Spleen (tissue), 11 donors: ENCODE measurements around the gene HSPA1L. TPM values are rescaled to one million over a fixed set of nuclear protein-coding genes. Genes with fewer than 3 reads are reported as not detected.

Experiments used
- DNase-seq: peaks from one replicate; pipeline ENCODE4 v3.0.0-alpha.2; 2020
- H3K27ac ChIP-seq, 8 donors: fragments of 200-600 bp; sonication (generic) in 7 of 8; 1 replicate in 4 of 8; 2 replicates in 4 of 8; pipeline versions ENCODE4 v1.5.0 to v1.8.0; 2016 to 2021; ENCODE audit warnings: inconsistent platforms in 4 of 8, mild to moderate bottlenecking in 4 of 8, moderate library complexity in 1 of 8
- H3K27me3 ChIP-seq, 7 donors: fragments of 200-600 bp; sonication (generic) in 6 of 7; replicated peaks in 1 of 7; 1 replicate in 4 of 7; 2 replicates in 3 of 7; pipeline versions ENCODE4 v1.5.0 to v1.8.0; 2016 to 2021; ENCODE audit warnings: inconsistent platforms in 3 of 7, mild to moderate bottlenecking in 1 of 7
- H3K36me3 ChIP-seq, 6 donors: fragments of 200-600 bp; sonication (generic) in 5 of 6; 1 replicate in 4 of 6; 2 replicates in 2 of 6; pipeline versions ENCODE4 v1.5.0 to v1.8.0; 2016 to 2021; ENCODE audit warnings: inconsistent platforms in 2 of 6
- H3K4me1 ChIP-seq, 6 donors: fragments of 200-600 bp; sonication (generic) in 5 of 6; 1 replicate in 3 of 6; 2 replicates in 3 of 6; pipeline versions ENCODE4 v1.5.0 to v1.8.0; 2016 to 2021; ENCODE audit warnings: inconsistent platforms in 3 of 6
- H3K4me3 ChIP-seq, 8 donors: fragments of 200-600 bp; sonication (generic) in 7 of 8; 1 replicate in 4 of 8; 2 replicates in 4 of 8; pipeline versions ENCODE4 v1.5.0 to v1.8.0; 2016 to 2021; ENCODE audit warnings: inconsistent platforms in 4 of 8, mild to moderate bottlenecking in 4 of 8, moderate library complexity in 2 of 8
- H3K9me3 ChIP-seq, 8 donors: fragments of 200-600 bp; sonication (generic) in 7 of 8; 1 replicate in 4 of 8; 2 replicates in 4 of 8; pipeline versions ENCODE4 v1.5.0 to v1.8.0; 2016 to 2021; ENCODE audit warnings: inconsistent platforms in 4 of 8
- POLR2A ChIP-seq, 3 donors: fragments of 450-650 bp; IDR thresholded peaks; one replicate each; pipeline ENCODE4 v1.5.1; 2017; ENCODE audit warnings: antibody characterized with exemption in 3 of 3, mild to moderate bottlenecking in 1 of 3
- POLR2AphosphoS5 ChIP-seq, 3 donors: sonication (generic); formaldehyde crosslinking; IDR thresholded peaks; one replicate each; pipeline ENCODE4 v1.5.1; 2017; ENCODE audit warnings: antibody characterized with exemption in 3 of 3
- WGBS, 5 donors: extraction: QIAGEN DNeasy Blood & Tissue Kit in 3 of 5; methylation state at CpG; one replicate each; pipeline versions ENCODE4 v1.1.5 to v1.1.7; 2013 to 2018; 5-methylcytosine and 5-hydroxymethylcytosine counted together
- intact Hi-C: fragments of 100-400 bp; cut with DNase I; formaldehyde crosslinking; loops from one replicate; pipeline ENCODE4 v1.15.0; 2023; ENCODE audit warnings: low total_unique reads
- polyA plus RNA-seq, 3 donors: library from polyadenylated mRNA; stranded (reverse); fragments of 200-250 nt; gene quantifications; one replicate each; pipeline ENCODE4 v1.2.1, GENCODE V29; 2013
- total RNA-seq, 7 donors: library from RNA; depleted of rRNA in 3 of 7; stranded (reverse); fragments of >200 nt in 3 of 7; fragmentation: NEBNext Ultra II Directional in 4 of 7; extraction: Animal tissue kit (Norgen Biotek cat#: 25700) in 4 of 7; gene quantifications; one replicate each; pipeline versions ENCODE4 v1.1.0 to v1.2.1, GENCODE V29; 2016 to 2021
- TF ChIP-seq, protein P1 (sequence below), 11 experiments: fragments of 200-600 bp in 7 of 11; fragments of 450-650 bp in 4 of 11; sonication (generic) in 4 of 11; IDR thresholded peaks in 8 of 11; conservative IDR thresholded peaks in 3 of 11; 1 replicate in 7 of 11; 2 replicates in 4 of 11; pipeline versions ENCODE4 v1.4.0 to v1.8.0; 2016 to 2021; ENCODE audit warnings: antibody characterized with exemption in 11 of 11, inconsistent platforms in 4 of 11, mild to moderate bottlenecking in 1 of 11
- donor health status: healthy with polysubstance abuse.
- donor health status: DM: no; HTN: no; CAD: no; lungs with moderate emphysema.
- donor health status: DM: no; HTN: no; CAD: no.
- donor health status: Bipolar disorder and iron deficiency.
- donor health status: healthy.
- donor health status: DM: no; HTN: no; CAD: no.
- donor health status: DM: yes; HTN: yes; CAD: no.

HSPA1L gene
- total and polyA plus RNA-seq, 10 donors = 0.93 to 3.7 (median 2.9) TPM

- Histone ChIP-seq H3K36me3 (no peaks in the 10 kb centered on the region), H3K4me1 (peaks cover 0 to 57% (median 33%) of the 10 kb centered on the region in 6 donors), H3K27me3 (no peaks in the 10 kb centered on the region), H3K27ac (peak overlapping the region in 4 of 8 donors; percentile 26 to 66 (median 38)), H3K9me3 (no peaks in the 10 kb centered on the region), H3K4me3 (no peak overlapping the region)
- intact Hi-C loops = no loop called here
- TF ChIP-seq, protein P1, sequence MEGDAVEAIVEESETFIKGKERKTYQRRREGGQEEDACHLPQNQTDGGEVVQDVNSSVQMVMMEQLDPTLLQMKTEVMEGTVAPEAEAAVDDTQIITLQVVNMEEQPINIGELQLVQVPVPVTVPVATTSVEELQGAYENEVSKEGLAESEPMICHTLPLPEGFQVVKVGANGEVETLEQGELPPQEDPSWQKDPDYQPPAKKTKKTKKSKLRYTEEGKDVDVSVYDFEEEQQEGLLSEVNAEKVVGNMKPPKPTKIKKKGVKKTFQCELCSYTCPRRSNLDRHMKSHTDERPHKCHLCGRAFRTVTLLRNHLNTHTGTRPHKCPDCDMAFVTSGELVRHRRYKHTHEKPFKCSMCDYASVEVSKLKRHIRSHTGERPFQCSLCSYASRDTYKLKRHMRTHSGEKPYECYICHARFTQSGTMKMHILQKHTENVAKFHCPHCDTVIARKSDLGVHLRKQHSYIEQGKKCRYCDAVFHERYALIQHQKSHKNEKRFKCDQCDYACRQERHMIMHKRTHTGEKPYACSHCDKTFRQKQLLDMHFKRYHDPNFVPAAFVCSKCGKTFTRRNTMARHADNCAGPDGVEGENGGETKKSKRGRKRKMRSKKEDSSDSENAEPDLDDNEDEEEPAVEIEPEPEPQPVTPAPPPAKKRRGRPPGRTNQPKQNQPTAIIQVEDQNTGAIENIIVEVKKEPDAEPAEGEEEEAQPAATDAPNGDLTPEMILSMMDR (IDR thresholded peaks at IDR 0.05 in 8 of 11, conservative IDR thresholded peaks at IDR 0.05 in 3 of 11) = no peak
- peak in 2 of 3 donors; percentile 14 to 40 for TF ChIP-seq POLR2AphosphoS5 (IDR thresholded peaks at IDR 0.05)
- 78 to 89% (median 87%) methylated on average over 18 of the region's 18 CpGs for WGBS, 5 donors
- peak; percentile 61 for DNase-seq
Observed at GRCh38 chr6:31768363-31769257, 46.5 kb downstream of the HSPA1L start.

DNA sequence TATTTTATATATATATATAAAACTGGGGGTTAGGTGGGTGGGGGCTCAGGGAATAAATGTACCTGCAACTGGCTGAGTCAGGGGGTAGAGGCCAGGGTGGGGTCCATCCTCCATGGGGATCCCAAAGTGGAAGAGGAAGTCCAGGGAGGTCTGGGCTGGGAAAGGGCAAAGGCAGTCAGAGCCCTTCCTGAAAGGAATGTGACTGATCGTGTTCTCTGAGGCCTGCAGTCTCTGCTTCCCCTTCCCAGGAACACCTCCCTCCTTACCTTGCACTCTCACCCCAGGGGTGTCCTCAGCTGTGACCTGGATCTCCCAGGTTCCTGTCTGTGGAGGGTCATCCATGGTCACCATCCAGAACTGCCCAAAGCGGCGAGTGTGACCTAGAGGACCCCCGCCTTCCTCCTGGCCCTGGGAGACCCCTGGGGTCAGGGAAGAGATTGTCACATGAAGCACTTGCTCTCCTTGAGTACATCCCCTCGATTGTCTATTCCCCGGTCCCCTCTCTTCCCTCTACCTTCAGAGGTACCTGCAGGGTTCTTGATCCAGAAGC is 47.9 kb downstream of the HSPA1L start:
- WGBS, 5 donors = 63 to 86% (median 77%) methylated on average over 6 of the region's 6 CpGs
- H3K9me3 ChIP-seq = no peaks in the 10 kb centered on the region
- TF ChIP-seq POLR2AphosphoS5 (IDR thresholded peaks at IDR 0.05) = no peak
- no peak for TF ChIP-seq POLR2A (IDR thresholded peaks at IDR 0.05)
- TF ChIP-seq, protein P1 (IDR thresholded peaks at IDR 0.05 in 8 of 11, conservative IDR thresholded peaks at IDR 0.05 in 3 of 11) = no peak
- peaks cover 0 to 12% (median 1%) of the 10 kb centered on the region in 6 donors for H3K36me3 ChIP-seq
- DNase-seq = peak; percentile 46
- no peak overlapping the region for H3K4me3 ChIP-seq
- peaks cover 0 to 45% (median 24%) of the 10 kb centered on the region in 6 donors for H3K4me1 ChIP-seq
- no peak overlapping the region for H3K27ac ChIP-seq
- intact Hi-C loops = no loop called here
- no peaks in the 10 kb centered on the region for H3K27me3 ChIP-seq

GRCh38 chr6:31765910-31766794 is 48.9 kb downstream of the HSPA1L start:
- H3K27me3 ChIP-seq = no peaks in the 10 kb centered on the region
- H3K36me3 ChIP-seq = peaks cover 0 to 22% (median 5%) of the 10 kb centered on the region in 6 donors
- TF ChIP-seq POLR2AphosphoS5 (IDR thresholded peaks at IDR 0.05) = peak in 1 of 3 donors; percentile 18
- TF ChIP-seq, protein P1 (IDR thresholded peaks at IDR 0.05 in 8 of 11, conservative IDR thresholded peaks at IDR 0.05 in 3 of 11) = no peak
- no peak overlapping the region for H3K27ac ChIP-seq
- H3K4me3 ChIP-seq = peak overlapping the region in 2 of 8 donors; percentile 20 to 39
- intact Hi-C loops = no loop called here
- H3K4me1 ChIP-seq = peaks cover 0 to 37% (median 21%) of the 10 kb centered on the region in 6 donors
- peak; percentile 72 for DNase-seq
- 63 to 86% (median 73%) methylated on average over 37 to 42 of the region's 42 CpGs for WGBS, 5 donors
- no peaks in the 10 kb centered on the region for H3K9me3 ChIP-seq
